ENCODE results near the gene SFT2D3.

Gene SFT2D3, protein sequence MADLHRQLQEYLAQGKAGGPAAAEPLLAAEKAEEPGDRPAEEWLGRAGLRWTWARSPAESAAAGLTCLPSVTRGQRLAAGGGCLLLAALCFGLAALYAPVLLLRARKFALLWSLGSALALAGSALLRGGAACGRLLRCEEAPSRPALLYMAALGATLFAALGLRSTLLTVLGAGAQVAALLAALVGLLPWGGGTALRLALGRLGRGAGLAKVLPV

DNA sequence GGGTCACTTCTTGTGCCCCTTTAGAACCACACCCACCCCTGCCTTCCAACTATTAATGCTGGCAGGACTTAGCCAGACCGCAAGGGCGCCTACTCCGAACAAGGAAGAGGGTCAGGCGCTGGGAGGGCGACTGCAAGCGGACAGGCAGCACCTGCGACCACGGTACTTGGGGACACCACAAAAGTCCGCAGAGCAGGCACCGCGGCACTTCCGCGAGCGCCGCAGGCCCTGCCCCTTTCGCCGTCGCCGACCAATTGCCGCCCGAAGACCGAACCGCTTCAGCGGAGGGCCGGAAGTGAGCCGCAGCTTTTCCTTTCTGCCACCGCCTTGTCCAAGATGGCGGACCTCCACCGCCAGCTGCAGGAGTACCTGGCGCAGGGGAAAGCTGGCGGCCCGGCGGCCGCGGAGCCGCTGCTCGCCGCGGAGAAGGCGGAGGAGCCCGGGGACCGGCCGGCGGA is at the start of gene SFT2D3:
TSS of gene SFT2D3 (plus strand) at position 305 of the 458 bp plus-strand sequence. CDS start at position 337, 32 bp downstream.
- TF ChIP-seq JUND (IDR thresholded peaks at IDR 0.05; ENCODE audit: low read depth), result no peak
- DNase-seq (ENCODE audit: low read depth in 1 of 2, low spot score in 1 of 2), result peak; percentile 88 to 93
- in situ Hi-C loops (cut with HindIII; ENCODE audit: low pct_unique_long_range_greater_than_20kb, low sequenced_read_pairs), result no loop called here

DNA sequence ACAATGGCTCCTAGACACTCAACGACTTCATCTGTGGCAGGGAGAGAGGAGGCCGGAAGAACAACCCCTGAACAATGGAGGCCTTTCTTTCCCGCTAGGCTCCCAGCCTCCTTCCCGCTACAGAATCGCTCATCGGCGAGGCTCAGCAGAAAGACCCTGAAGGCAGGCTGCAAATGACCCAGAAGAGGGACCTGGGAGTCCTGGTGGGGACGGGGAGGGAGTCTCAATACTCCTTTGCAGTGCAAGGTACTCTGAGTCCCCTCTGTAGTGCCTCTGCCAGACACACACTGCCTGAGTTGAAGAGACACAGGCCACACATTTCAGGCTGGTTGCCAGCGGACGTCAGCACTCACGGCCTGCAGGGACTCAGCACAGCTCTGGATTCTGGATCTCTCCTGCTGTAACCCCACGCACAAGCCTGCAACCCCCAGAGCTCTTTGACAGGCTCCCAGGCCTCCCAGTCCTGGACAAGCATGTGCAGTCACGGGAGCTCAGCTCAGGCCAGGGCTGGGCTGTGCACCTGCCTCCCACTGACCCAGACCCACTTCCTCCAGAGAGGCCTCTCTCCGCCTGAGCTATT is 49.2 kb upstream of the SFT2D3 start:
- in situ Hi-C loops (cut with HindIII; ENCODE audit: low pct_unique_long_range_greater_than_20kb, low sequenced_read_pairs), result no loop called here
- DNase-seq (ENCODE audit: low read depth in 1 of 2, low spot score in 1 of 2), result no peak
- TF ChIP-seq JUND (IDR thresholded peaks at IDR 0.05; ENCODE audit: low read depth), result no peak

DNA sequence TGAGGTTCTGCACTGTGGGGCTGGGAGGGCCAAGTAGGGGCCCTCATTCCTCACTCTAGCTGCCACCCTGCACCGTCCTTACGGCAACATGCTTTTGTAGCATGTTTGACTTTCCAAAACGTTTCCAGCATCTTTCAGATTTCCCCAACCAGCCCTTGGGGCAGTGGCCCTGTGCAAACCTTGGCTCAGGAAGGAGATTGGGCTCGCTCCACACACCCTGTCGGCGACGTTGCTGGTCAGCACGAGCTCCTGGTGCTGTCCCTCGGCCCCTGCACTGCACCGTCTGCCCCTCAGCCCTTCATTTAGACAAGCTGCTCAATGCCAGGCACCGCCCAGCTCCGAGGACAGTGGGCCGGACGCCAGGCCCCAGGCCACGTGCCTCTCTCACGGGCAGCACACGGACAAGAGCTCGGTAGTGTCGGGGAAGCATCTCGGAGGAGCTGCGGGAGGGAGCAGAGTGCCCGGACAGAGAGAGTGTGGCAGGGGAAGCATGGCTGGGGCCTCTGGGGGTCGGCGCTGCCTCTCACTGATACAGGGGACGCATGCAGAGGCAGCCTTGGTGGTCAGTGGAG is 48.4 kb upstream of the SFT2D3 start:
- DNase-seq (ENCODE audit: low read depth in 1 of 2, low spot score in 1 of 2), result no peak
- in situ Hi-C loops (cut with HindIII; ENCODE audit: low pct_unique_long_range_greater_than_20kb, low sequenced_read_pairs), result no loop called here
- no peak for TF ChIP-seq JUND (IDR thresholded peaks at IDR 0.05; ENCODE audit: low read depth)

DNA sequence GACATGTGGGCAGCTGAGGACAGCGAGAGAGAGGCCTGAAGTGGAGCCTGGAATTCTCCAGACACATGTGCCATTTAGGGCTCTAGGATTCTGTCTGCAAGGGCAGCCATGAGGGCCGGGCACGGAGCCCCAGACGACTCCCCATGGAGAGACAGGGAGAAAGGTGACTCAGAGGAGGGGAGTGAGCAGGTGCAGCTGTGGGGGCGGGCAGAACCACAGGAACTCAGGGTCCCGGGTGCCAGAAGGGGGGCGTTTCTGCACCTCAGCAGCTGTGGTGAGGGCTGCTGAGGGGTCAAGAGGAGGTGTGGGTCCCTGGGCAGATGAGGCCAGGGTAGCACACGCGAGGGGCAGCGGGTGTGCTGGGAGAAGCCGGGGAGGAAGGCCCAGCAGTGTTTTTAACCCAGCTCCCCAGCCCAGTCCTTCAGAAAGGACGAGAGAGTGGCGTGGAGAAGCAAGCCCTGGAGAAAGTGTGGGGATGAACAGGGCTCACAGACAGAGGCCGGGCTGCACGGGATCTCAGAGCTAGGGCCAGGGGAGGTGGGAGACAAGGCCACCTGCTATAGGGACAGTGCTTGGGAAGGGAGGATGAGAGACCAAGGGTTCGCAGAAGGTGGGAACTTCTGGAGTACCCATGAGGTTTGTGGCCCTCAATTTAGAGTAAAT is 47.7 kb upstream of the SFT2D3 start:
- TF ChIP-seq JUND (IDR thresholded peaks at IDR 0.05; ENCODE audit: low read depth), result no peak
- in situ Hi-C loops (cut with HindIII; ENCODE audit: low pct_unique_long_range_greater_than_20kb, low sequenced_read_pairs), result no loop called here
- no peak for DNase-seq (ENCODE audit: low read depth in 1 of 2, low spot score in 1 of 2)

DNA sequence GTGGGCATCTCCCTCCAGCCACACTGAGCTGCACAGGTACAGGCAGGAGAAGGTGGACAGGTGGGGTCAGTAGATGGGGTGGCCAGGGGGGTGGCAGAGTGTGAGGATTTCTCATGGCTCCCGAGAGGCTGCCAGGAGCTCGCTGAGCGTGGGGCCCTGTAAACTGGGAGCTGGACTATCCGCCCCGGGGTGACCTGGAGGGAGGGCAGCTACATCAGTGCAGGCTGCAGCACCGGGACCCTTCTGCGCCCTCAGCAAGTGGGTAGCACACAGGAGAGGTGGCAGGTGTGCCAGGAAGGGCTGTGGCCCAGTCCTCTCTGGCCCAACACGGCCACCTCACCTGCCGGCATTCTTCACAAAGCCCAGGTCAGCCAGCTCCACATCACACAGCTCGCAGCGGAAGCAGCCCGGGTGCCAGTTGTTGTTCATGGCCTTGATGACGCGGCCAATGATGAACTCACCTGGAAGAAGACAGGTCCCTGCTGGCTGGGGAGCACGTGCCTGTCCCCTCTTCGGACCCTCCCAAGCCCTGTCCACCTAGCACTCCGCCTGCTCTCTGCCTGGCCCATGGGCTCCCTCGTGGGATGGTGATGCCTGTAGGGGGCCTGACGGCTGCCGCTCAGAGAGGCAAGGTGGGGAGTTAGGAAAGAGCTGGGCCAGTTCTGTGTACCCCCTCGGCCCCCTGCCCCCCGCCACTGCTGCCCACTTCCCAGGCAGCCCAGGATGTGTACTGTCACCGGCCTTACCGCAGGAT is 47.0 kb upstream of the SFT2D3 start:
- no peak for TF ChIP-seq JUND (IDR thresholded peaks at IDR 0.05; ENCODE audit: low read depth)
- in situ Hi-C loops (cut with HindIII; ENCODE audit: low pct_unique_long_range_greater_than_20kb, low sequenced_read_pairs), result no loop called here
- DNase-seq (ENCODE audit: low read depth in 1 of 2, low spot score in 1 of 2), result no peak

DNA sequence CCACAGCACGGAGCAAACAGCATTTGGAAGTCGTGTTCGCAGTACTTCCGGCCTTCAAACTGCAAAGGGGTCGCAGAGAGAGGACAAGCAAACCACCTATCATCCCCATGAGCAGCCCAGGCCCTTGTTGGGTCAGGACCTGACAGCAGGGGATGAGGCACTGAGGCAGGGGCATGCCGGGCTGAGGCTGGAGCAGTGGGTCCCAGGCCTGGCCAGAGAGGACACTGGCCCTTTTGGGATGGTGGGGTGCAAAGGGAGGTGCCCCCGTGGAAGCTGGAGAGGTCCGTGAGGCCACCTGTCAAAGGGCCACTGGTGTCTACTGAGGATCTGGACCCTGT is 46.5 kb upstream of the SFT2D3 start:
- in situ Hi-C loops (cut with HindIII; ENCODE audit: low pct_unique_long_range_greater_than_20kb, low sequenced_read_pairs), result no loop called here
- no peak for TF ChIP-seq JUND (IDR thresholded peaks at IDR 0.05; ENCODE audit: low read depth)

DNA sequence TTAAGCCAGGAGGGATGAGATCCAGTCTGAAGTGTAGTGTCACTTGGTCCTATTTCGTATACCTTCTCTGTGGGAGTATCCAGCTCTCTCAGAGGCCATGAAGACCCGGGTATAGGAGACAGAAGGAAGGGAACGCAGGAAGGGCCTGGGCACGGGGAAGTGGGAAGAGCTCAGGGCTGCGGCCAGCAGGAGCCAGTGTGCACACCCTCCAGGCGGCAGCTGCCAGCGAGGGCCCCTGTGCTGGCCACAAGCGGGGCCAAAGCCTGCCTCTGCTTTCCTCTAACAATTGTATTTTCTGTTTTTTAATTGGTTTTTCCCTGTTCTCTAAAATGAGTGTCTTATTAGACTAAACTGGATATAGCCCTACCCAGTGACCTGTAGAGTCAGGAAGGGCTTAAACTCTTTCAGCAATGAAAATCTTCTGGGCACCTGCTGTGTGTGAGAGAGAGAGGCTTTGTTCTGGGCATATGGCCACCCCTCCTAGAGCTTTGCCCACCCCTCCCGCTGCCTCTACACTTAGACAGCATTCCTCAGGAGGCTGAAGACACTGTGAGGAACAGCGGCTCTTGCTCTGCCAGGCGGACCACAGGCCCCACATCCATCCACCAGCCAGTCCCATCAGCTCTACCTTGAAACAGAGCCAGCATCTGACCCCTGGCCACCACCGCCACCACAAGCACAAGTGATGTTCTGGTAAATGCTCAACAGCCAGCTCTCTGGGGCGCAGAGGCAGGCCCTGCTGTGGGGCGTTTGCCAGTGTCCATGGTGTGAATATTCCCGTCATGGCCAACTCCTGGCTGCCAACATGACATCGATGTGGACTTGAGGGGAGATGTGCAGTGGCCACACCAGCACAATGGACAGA is 45.9 kb upstream of the SFT2D3 start:
- no peak for DNase-seq (ENCODE audit: low read depth in 1 of 2, low spot score in 1 of 2)
- no peak for TF ChIP-seq JUND (IDR thresholded peaks at IDR 0.05; ENCODE audit: low read depth)
- in situ Hi-C loops (cut with HindIII; ENCODE audit: low pct_unique_long_range_greater_than_20kb, low sequenced_read_pairs), result no loop called here

More for the DNA sequence above, 46.5 kb upstream of the SFT2D3 start:
- DNase-seq (ENCODE audit: low read depth in 1 of 2, low spot score in 1 of 2), result no peak

DNA sequence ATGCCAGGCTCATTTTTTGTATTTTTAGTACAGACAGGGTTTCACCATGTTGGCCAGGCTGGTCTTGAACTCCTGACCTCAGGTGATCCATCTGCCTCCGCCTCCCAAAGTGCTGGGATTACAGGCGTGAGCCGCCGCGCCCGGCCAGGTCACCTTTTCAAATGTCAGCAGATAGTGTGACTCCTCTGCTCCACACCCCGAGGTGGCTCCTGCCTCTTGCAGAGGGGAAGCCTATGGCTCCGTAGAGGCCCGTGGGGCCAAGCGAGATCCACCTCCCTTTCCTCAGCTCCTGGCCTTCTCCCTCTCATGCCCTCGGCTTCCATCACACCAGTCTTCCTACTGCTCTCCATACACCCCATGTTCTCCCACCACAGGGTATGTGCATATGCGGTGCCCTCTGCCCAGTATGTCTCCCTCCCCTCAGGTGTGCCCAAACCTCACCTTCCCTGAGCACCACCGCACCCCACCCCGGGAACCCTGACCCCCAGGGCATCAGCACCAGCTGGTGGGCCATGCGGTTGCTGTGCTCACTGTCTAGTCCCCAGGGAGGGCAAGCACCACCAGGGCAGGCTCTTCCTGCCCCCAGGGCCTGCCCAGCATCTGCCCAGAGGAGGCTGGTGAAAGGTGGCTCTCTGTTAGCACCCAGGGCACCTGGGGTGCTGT is 44.6 kb upstream of the SFT2D3 start:
- in situ Hi-C loops (cut with HindIII; ENCODE audit: low pct_unique_long_range_greater_than_20kb, low sequenced_read_pairs), result no loop called here
- no peak for TF ChIP-seq JUND (IDR thresholded peaks at IDR 0.05; ENCODE audit: low read depth)
- no peak for DNase-seq (ENCODE audit: low read depth in 1 of 2, low spot score in 1 of 2)

DNA sequence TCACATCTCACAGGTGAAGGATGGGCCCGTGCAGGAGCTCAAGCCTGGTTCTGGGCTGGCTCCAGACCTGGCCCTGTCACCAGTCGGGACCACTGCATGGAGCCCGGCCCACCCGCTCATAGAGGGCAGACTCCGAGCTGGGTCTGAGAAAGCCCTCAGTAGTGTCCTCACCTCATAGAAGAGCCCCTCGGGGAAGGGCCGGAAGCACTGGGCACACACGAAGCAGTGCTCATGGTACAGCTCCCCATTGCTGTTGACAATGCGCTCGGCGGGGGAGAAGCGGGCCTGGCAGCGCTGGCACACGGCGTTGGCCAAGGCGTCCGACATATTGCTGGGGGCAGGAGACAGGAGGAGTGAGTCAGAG is 44.1 kb upstream of the SFT2D3 start:
- no peak for DNase-seq (ENCODE audit: low read depth in 1 of 2, low spot score in 1 of 2)
- in situ Hi-C loops (cut with HindIII; ENCODE audit: low pct_unique_long_range_greater_than_20kb, low sequenced_read_pairs), result no loop called here
- TF ChIP-seq JUND (IDR thresholded peaks at IDR 0.05; ENCODE audit: low read depth), result no peak

DNA sequence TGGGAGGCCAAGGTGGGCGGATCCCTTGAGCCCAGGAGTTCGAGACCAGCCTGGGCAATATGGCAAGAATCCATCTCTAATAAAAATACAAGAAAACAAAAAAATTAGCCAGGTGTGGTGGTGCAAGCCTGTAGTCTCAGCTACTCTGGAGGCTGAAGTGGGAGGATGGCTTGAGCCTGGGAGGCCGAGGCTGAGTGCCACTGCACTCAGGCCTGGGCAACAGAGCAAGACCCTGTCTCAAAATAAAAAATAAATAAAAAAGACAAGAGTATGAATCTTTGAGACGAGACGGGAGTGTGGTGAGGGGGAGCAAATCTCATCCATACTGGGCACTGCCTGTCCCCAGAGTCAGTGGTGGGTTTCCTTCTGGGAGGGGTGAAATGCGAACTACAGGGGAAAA is 43.2 kb upstream of the SFT2D3 start:
- no peak for TF ChIP-seq JUND (IDR thresholded peaks at IDR 0.05; ENCODE audit: low read depth)
- in situ Hi-C loops (cut with HindIII; ENCODE audit: low pct_unique_long_range_greater_than_20kb, low sequenced_read_pairs), result no loop called here
- no peak for DNase-seq (ENCODE audit: low read depth in 1 of 2, low spot score in 1 of 2)

DNA sequence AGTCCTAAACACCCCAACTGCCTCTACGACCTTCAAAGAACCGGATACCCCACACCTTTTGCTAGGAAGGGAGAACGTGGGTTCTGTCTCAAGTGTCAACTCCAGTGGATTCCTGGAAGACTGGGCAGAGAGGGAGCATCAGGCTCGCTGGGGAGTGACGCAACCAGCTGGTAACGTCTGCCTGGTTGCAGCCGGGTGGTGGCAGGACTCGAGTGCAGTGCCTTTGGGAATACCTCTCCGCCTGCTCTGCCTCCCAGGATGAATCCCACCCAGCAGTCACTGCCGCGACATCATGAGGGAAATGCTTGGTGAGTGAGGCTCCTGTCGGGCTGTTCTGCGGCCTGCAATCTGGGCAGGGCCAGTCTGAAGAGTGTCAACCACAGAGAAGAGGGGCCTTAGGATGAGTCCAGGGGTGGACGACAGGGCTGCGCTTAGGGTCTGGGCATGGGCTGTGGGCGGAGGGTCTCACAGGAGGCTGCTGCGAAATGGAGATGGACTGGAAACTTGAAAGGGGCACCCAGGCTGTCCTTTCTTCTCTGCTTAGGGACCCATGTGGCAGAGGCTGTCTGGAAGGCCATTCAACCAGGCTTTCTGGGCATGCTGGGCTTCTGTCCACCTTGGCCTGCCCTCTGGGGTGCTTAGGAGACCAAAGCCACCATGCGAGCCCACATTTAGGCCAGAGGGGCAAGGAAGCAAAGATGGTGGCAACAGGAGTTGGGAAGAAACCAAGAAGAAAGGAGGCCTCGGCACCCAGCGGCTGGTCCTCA is 42.5 kb upstream of the SFT2D3 start:
- DNase-seq (ENCODE audit: low read depth in 1 of 2, low spot score in 1 of 2), result no peak
- no peak for TF ChIP-seq JUND (IDR thresholded peaks at IDR 0.05; ENCODE audit: low read depth)
- in situ Hi-C loops (cut with HindIII; ENCODE audit: low pct_unique_long_range_greater_than_20kb, low sequenced_read_pairs), result no loop called here
